ENCODE measurements around the gene FZD10.

Gene FZD10

GRCh38 chr12:130183585-130184370 lies 21.5 kb downstream of the FZD10 start:
- DNase-seq = no peak

GRCh38 chr12:130184404-130185090 lies 22.3 kb downstream of the FZD10 start:
- DNase-seq = no peak

- no peak for DNase-seq
These were observed 23.5 kb downstream of the FZD10 start for GRCh38 chr12:130185455-130186391.

- no peak for DNase-seq
These were observed 24.5 kb downstream of the FZD10 start for GRCh38 chr12:130186651-130187268.

GRCh38 chr12:130192642-130193345 lies 30.5 kb downstream of the FZD10 start:
- DNase-seq = no peak

- DNase-seq = no peak
These were observed 31.9 kb downstream of the FZD10 start for GRCh38 chr12:130194154-130194553.

GRCh38 chr12:130195369-130195768 lies 33.1 kb downstream of the FZD10 start:
- DNase-seq = no peak

GRCh38 chr12:130195776-130196175 lies 33.5 kb downstream of the FZD10 start:
- DNase-seq = no peak

GRCh38 chr12:130196827-130197226 lies 34.6 kb downstream of the FZD10 start:
- no peak for DNase-seq

GRCh38 chr12:130198026-130198662 lies 35.9 kb downstream of the FZD10 start:
- no peak for DNase-seq

GRCh38 chr12:130198663-130199060 lies 36.4 kb downstream of the FZD10 start:
- DNase-seq = no peak

- no peak for DNase-seq
These were observed 37.5 kb downstream of the FZD10 start for GRCh38 chr12:130199581-130200390.

GRCh38 chr12:130200445-130200844 lies 38.2 kb downstream of the FZD10 start:
- DNase-seq = no peak

GRCh38 chr12:130201037-130201436 lies 38.8 kb downstream of the FZD10 start:
- DNase-seq = no peak

GRCh38 chr12:130202201-130202600 lies 39.9 kb downstream of the FZD10 start:
- DNase-seq = no peak

GRCh38 chr12:130203151-130203550 lies 40.9 kb downstream of the FZD10 start:
- DNase-seq = no peak

GRCh38 chr12:130204541-130204953 lies 42.3 kb downstream of the FZD10 start:
- DNase-seq = no peak

- DNase-seq = no peak
These were observed 43.2 kb downstream of the FZD10 start for GRCh38 chr12:130205495-130205894.

GRCh38 chr12:130212384-130212989 lies 50.2 kb downstream of the FZD10 start:
- no peak for DNase-seq

- no peak for DNase-seq
These were observed 51.0 kb downstream of the FZD10 start for GRCh38 chr12:130213249-130213648.

Measured in CD4-positive, alpha-beta T cell treated with Interferon alpha-2 for 1 hour (primary cell).